HFF-Myc (cell line): ENCODE data around the gene PTPN23.

Experiments used
- DNase-seq: peaks from one replicate; pipeline ENCODE4 v3.0.0-alpha.2; 2011; ENCODE audit warnings: low read depth; ENCODE audit errors: extremely low read depth
- H3K4me3 ChIP-seq: replicated peaks from 2 replicates; pipeline ENCODE4 v1.5.1; 2011; ENCODE audit warnings: low read depth, mild to moderate bottlenecking, control low read depth, low read length
- CTCF ChIP-seq: IDR thresholded peaks from 2 replicates; pipeline ENCODE4 v1.5.1; 2012; ENCODE audit warnings: mild to moderate bottlenecking, low read depth, low read length, control low read depth; ENCODE audit errors: missing control alignments

Gene PTPN23

GRCh38 chr3:47380601-47381316, at the start of gene PTPN23:
PTPN23 (plus strand) TSS chr3:47381021; CDS start chr3:47381097, 76 bp downstream.
- no peak for TF ChIP-seq CTCF
- peak within 1 kb of the TSS; percentile 91 for H3K4me3 ChIP-seq
- peak; percentile 97 for DNase-seq

- DNase-seq = no peak
- H3K4me3 ChIP-seq = no peak overlapping the region
- no peak for TF ChIP-seq CTCF
Measured at GRCh38 chr3:47333907-47334306, 46.9 kb upstream of the PTPN23 start.

GRCh38 chr3:47337656-47338055, 43.2 kb upstream of the PTPN23 start:
- TF ChIP-seq CTCF = no peak
- H3K4me3 ChIP-seq = no peak overlapping the region
- no peak for DNase-seq

GRCh38 chr3:47339951-47340350, 40.9 kb upstream of the PTPN23 start:
- DNase-seq = no peak
- TF ChIP-seq CTCF = no peak
- no peak overlapping the region for H3K4me3 ChIP-seq

- no peak overlapping the region for H3K4me3 ChIP-seq
- TF ChIP-seq CTCF = no peak
- no peak for DNase-seq
Measured at GRCh38 chr3:47340866-47341265, 40.0 kb upstream of the PTPN23 start.

- no peak for DNase-seq
- TF ChIP-seq CTCF = no peak
Measured at GRCh38 chr3:47342151-47342550, 38.7 kb upstream of the PTPN23 start.

GRCh38 chr3:47342812-47343211, 38.0 kb upstream of the PTPN23 start:
- DNase-seq = no peak
- no peak overlapping the region for H3K4me3 ChIP-seq
- TF ChIP-seq CTCF = no peak

More at GRCh38 chr3:47342151-47342550, 38.7 kb upstream of the PTPN23 start:
- H3K4me3 ChIP-seq = no peak overlapping the region
